ENCODE results near the gene HOXD1. TPM values are rescaled to one million over a fixed set of nuclear protein-coding genes. Genes with fewer than 3 reads are reported as not detected.
A peak's percentile ranks its signal among the peaks of the same experiment; 100 is the strongest.

HOXD1 gene
- total RNA-seq, 1 experiment from 2014 or later: 0.18 TPM

GRCh38 chr2:176156301-176156806, 32.1 kb upstream of the HOXD1 start:
- no peak for DNase-seq (ENCODE audit: low read depth, low spot score)
- TF ChIP-seq TCF7L2 (IDR thresholded peaks at IDR 0.05; ENCODE audit: low read depth, low read length): no peak
- TF ChIP-seq SIN3A (IDR thresholded peaks at IDR 0.05; ENCODE audit: borderline replicate concordance, insufficient read depth, low read depth, low read length): no peak
- TF ChIP-seq, protein P1, sequence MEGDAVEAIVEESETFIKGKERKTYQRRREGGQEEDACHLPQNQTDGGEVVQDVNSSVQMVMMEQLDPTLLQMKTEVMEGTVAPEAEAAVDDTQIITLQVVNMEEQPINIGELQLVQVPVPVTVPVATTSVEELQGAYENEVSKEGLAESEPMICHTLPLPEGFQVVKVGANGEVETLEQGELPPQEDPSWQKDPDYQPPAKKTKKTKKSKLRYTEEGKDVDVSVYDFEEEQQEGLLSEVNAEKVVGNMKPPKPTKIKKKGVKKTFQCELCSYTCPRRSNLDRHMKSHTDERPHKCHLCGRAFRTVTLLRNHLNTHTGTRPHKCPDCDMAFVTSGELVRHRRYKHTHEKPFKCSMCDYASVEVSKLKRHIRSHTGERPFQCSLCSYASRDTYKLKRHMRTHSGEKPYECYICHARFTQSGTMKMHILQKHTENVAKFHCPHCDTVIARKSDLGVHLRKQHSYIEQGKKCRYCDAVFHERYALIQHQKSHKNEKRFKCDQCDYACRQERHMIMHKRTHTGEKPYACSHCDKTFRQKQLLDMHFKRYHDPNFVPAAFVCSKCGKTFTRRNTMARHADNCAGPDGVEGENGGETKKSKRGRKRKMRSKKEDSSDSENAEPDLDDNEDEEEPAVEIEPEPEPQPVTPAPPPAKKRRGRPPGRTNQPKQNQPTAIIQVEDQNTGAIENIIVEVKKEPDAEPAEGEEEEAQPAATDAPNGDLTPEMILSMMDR (IDR thresholded peaks at IDR 0.05): no peak
- TF ChIP-seq, protein P2, sequence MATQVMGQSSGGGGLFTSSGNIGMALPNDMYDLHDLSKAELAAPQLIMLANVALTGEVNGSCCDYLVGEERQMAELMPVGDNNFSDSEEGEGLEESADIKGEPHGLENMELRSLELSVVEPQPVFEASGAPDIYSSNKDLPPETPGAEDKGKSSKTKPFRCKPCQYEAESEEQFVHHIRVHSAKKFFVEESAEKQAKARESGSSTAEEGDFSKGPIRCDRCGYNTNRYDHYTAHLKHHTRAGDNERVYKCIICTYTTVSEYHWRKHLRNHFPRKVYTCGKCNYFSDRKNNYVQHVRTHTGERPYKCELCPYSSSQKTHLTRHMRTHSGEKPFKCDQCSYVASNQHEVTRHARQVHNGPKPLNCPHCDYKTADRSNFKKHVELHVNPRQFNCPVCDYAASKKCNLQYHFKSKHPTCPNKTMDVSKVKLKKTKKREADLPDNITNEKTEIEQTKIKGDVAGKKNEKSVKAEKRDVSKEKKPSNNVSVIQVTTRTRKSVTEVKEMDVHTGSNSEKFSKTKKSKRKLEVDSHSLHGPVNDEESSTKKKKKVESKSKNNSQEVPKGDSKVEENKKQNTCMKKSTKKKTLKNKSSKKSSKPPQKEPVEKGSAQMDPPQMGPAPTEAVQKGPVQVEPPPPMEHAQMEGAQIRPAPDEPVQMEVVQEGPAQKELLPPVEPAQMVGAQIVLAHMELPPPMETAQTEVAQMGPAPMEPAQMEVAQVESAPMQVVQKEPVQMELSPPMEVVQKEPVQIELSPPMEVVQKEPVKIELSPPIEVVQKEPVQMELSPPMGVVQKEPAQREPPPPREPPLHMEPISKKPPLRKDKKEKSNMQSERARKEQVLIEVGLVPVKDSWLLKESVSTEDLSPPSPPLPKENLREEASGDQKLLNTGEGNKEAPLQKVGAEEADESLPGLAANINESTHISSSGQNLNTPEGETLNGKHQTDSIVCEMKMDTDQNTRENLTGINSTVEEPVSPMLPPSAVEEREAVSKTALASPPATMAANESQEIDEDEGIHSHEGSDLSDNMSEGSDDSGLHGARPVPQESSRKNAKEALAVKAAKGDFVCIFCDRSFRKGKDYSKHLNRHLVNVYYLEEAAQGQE (IDR thresholded peaks at IDR 0.05; ENCODE audit: insufficient read depth in 1 of 2, low read depth in 2 of 2, low read length in 1 of 2): no peak
- TF ChIP-seq POLR2AphosphoS5 (IDR thresholded peaks at IDR 0.05; ENCODE audit: low read depth, low read length): no peak
- POLR2A ChIA-PET: interaction anchor here (0.5 kb wide), 1 partner anchor 1052 kb away, joined by 3 read pairs; no protein-coding TSS in a partner anchor
- Histone ChIP-seq H3K27me3 (ENCODE audit: control insufficient read depth, insufficient read depth, low read length) (peaks cover 2% of the 10 kb centered on the region; the same call in 1 of the 2 replicates), H3K4me3 (ENCODE audit: low read depth in 2 of 2, low read length in 2 of 2) (no peak overlapping the region), H3K27ac (ENCODE audit: low read length) (no peak overlapping the region), H3K4me1 (ENCODE audit: control insufficient read depth, insufficient read depth, low read length) (peaks cover 3% of the 10 kb centered on the region; the same call in 1 of the 2 replicates), H3K36me3 (ENCODE audit: control insufficient read depth, insufficient read depth, low read length) (no peaks in the 10 kb centered on the region), H3K9me3 (ENCODE audit: control insufficient read depth, insufficient read depth, low read depth, low read length) (no peaks in the 10 kb centered on the region)
- no TSS peak for BruUV-seq (replicated peaks)
- ATAC-seq: no peak
- CTCF ChIA-PET: interaction anchor here (1.5 kb wide), 1 partner anchor 299 kb away, joined by 5 read pairs; no protein-coding TSS in a partner anchor
- in situ Hi-C loops (cut with HindIII; ENCODE audit: low pct_unique_long_range_greater_than_20kb, low sequenced_read_pairs) (no loop called here), intact Hi-C loops (cut with micrococcal nuclease; ENCODE audit: unreplicated experiment) (no loop called here)

- H3K4me1 ChIP-seq (ENCODE audit: control insufficient read depth, insufficient read depth, low read length): peaks cover 3% of the 10 kb centered on the region; the same call in 1 of the 2 replicates
- in situ Hi-C loops (cut with HindIII; ENCODE audit: low pct_unique_long_range_greater_than_20kb, low sequenced_read_pairs) (no loop called here), intact Hi-C loops (cut with micrococcal nuclease; ENCODE audit: unreplicated experiment) (no loop called here)
- ChIA-PET POLR2A (no interaction called here), CTCF (no interaction called here)
- TF ChIP-seq TCF7L2 (IDR thresholded peaks at IDR 0.05; ENCODE audit: low read depth, low read length) (no peak), POLR2AphosphoS5 (IDR thresholded peaks at IDR 0.05; ENCODE audit: low read depth, low read length) (no peak), SIN3A (IDR thresholded peaks at IDR 0.05; ENCODE audit: borderline replicate concordance, insufficient read depth, low read depth, low read length) (no peak)
- TF ChIP-seq, protein P1 (IDR thresholded peaks at IDR 0.05): no peak
- TF ChIP-seq, protein P2 (IDR thresholded peaks at IDR 0.05; ENCODE audit: insufficient read depth in 1 of 2, low read depth in 2 of 2, low read length in 1 of 2): no peak
- no peak within 1 kb of the TSS for H3K27ac ChIP-seq (ENCODE audit: low read length)
- DNase-seq (ENCODE audit: low read depth, low spot score): no peak
- peak within 1 kb of the TSS; percentile 51 to 63 for H3K4me3 ChIP-seq (ENCODE audit: low read depth in 2 of 2, low read length in 2 of 2)
- peaks cover 2% of the 10 kb centered on the region; the same call in 1 of the 2 replicates for H3K27me3 ChIP-seq (ENCODE audit: control insufficient read depth, insufficient read depth, low read length)
- no peaks in the 10 kb centered on the region for H3K9me3 ChIP-seq (ENCODE audit: control insufficient read depth, insufficient read depth, low read depth, low read length)
- no peaks in the 10 kb centered on the region for H3K36me3 ChIP-seq (ENCODE audit: control insufficient read depth, insufficient read depth, low read length)
- no TSS peak for BruUV-seq (replicated peaks)
- no peak for ATAC-seq
These were observed 31.5 kb upstream of the HOXD1 start, which contains the start of gene HOXD3 for GRCh38 chr2:176156807-176157498. TSS of gene HOXD3 (plus strand) at chr2:176157307. CDS start at chr2:176169115, 11,808 bp downstream.
